ENCODE data around the gene CLSTN1. TPM values are rescaled to one million over a fixed set of nuclear protein-coding genes. Genes with fewer than 3 reads are reported as not detected.

Gene CLSTN1
- total and polyA plus RNA-seq, 4 donors: 3.1 to 13.4 (median 8.8) TPM

GRCh38 chr1:9842073-9842711 lies 18.4 kb upstream of the CLSTN1 start:
- no peak overlapping the region for H3K4me3 ChIP-seq (ENCODE audit: low read depth in 1 of 3, low read length in 3 of 3)
- no peaks in the 10 kb centered on the region for H3K27me3 ChIP-seq (ENCODE audit: control insufficient read depth in 4 of 4, insufficient read depth in 4 of 4, low read length in 3 of 4)
- H3K9me3 ChIP-seq (ENCODE audit: control insufficient read depth in 4 of 4, low read length in 3 of 4): no peaks in the 10 kb centered on the region
- 79% methylated on average over 9 of the region's 9 CpGs for WGBS
- no peaks in the 10 kb centered on the region for H3K4me1 ChIP-seq (ENCODE audit: control insufficient read depth in 4 of 4, insufficient read depth in 4 of 4, low read length in 3 of 4)
- no peaks in the 10 kb centered on the region for H3K36me3 ChIP-seq (ENCODE audit: control insufficient read depth in 4 of 4, insufficient read depth in 3 of 4, low read depth in 1 of 4, low read length in 3 of 4)
- H3K27ac ChIP-seq (ENCODE audit: low read depth in 1 of 2, low read length in 2 of 2): no peak overlapping the region
- DNase-seq (ENCODE audit: low spot score): peak; percentile 25
- no peak overlapping the region for H3K9ac ChIP-seq (ENCODE audit: low read depth in 1 of 2, low read length in 2 of 2)
- TF ChIP-seq, protein P1, sequence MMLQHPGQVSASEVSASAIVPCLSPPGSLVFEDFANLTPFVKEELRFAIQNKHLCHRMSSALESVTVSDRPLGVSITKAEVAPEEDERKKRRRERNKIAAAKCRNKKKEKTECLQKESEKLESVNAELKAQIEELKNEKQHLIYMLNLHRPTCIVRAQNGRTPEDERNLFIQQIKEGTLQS (IDR thresholded peaks at IDR 0.05): no peak
- TF ChIP-seq TAF1 (conservative IDR thresholded peaks at IDR 0.05) (no peak), HNF4G (IDR thresholded peaks at IDR 0.05) (no peak), RXRA (IDR thresholded peaks at IDR 0.05) (no peak), ZBTB33 (IDR thresholded peaks at IDR 0.05) (no peak), HNF4A (conservative IDR thresholded peaks at IDR 0.05) (no peak), YY1 (IDR thresholded peaks at IDR 0.05) (no peak), FOXA1 (IDR thresholded peaks at IDR 0.05) (no peak), REST (IDR thresholded peaks at IDR 0.05) (no peak), RAD21 (IDR thresholded peaks at IDR 0.05) (no peak), GABPA (IDR thresholded peaks at IDR 0.05 in 1 of 2, conservative IDR thresholded peaks at IDR 0.05 in 1 of 2) (no peak), EGR1 (IDR thresholded peaks at IDR 0.05; ENCODE audit: low read depth in 2 of 2) (no peak)

GRCh38 chr1:9841460-9841859 lies 17.7 kb upstream of the CLSTN1 start:
- 89% methylated on average over 2 of the region's 2 CpGs for WGBS
- Histone ChIP-seq H3K9me3 (ENCODE audit: control insufficient read depth in 4 of 4, low read length in 3 of 4) (no peaks in the 10 kb centered on the region), H3K9ac (ENCODE audit: low read depth in 1 of 2, low read length in 2 of 2) (no peak overlapping the region), H3K27me3 (ENCODE audit: control insufficient read depth in 4 of 4, insufficient read depth in 4 of 4, low read length in 3 of 4) (no peaks in the 10 kb centered on the region), H3K27ac (ENCODE audit: low read depth in 1 of 2, low read length in 2 of 2) (no peak overlapping the region), H3K4me1 (ENCODE audit: control insufficient read depth in 4 of 4, insufficient read depth in 4 of 4, low read length in 3 of 4) (no peaks in the 10 kb centered on the region), H3K36me3 (ENCODE audit: control insufficient read depth in 4 of 4, insufficient read depth in 3 of 4, low read depth in 1 of 4, low read length in 3 of 4) (no peaks in the 10 kb centered on the region), H3K4me3 (ENCODE audit: low read depth in 1 of 3, low read length in 3 of 3) (no peak overlapping the region)
- peak; percentile 14 for DNase-seq (ENCODE audit: low spot score)
- TF ChIP-seq, protein P2, sequence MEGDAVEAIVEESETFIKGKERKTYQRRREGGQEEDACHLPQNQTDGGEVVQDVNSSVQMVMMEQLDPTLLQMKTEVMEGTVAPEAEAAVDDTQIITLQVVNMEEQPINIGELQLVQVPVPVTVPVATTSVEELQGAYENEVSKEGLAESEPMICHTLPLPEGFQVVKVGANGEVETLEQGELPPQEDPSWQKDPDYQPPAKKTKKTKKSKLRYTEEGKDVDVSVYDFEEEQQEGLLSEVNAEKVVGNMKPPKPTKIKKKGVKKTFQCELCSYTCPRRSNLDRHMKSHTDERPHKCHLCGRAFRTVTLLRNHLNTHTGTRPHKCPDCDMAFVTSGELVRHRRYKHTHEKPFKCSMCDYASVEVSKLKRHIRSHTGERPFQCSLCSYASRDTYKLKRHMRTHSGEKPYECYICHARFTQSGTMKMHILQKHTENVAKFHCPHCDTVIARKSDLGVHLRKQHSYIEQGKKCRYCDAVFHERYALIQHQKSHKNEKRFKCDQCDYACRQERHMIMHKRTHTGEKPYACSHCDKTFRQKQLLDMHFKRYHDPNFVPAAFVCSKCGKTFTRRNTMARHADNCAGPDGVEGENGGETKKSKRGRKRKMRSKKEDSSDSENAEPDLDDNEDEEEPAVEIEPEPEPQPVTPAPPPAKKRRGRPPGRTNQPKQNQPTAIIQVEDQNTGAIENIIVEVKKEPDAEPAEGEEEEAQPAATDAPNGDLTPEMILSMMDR (IDR thresholded peaks at IDR 0.05; ENCODE audit: low read depth, low read length, missing input control): no peak
- TF ChIP-seq HNF4G (IDR thresholded peaks at IDR 0.05) (no peak), FOXA1 (IDR thresholded peaks at IDR 0.05) (no peak), TAF1 (conservative IDR thresholded peaks at IDR 0.05) (no peak), GABPA (IDR thresholded peaks at IDR 0.05 in 1 of 2, conservative IDR thresholded peaks at IDR 0.05 in 1 of 2) (no peak), YY1 (IDR thresholded peaks at IDR 0.05) (no peak), ZBTB33 (IDR thresholded peaks at IDR 0.05) (no peak)
- TF ChIP-seq, protein P1 (IDR thresholded peaks at IDR 0.05): no peak

Measured in liver (tissue), 9 donors.